HG02642 (cell line): ENCODE results near the gene RHBDL3.
"Not testable (repeated sequence)": the region's sequence is repeated elsewhere in the genome, so short reads cannot be mapped to it uniquely, and the experiment has no call there.

Experiments
- ATAC-seq: cut with Tn5 transposase; IDR thresholded peaks from one replicate; pipeline ENCODE4 v1.9.1; 2021; ENCODE audit warnings: mild to moderate bottlenecking; ENCODE audit not compliant: unreplicated experiment, poor library complexity

Gene RHBDL3

GRCh38 chr17:32265192-32265923 lies at the start of gene RHBDL3:
RHBDL3 (plus strand) TSS chr17:32265832; CDS start chr17:32266190, 358 bp downstream.
- ATAC-seq: no peak

- ATAC-seq: no peak
These were observed 43.0 kb upstream of the RHBDL3 start for GRCh38 chr17:32222621-32223020.

GRCh38 chr17:32223703-32224102 lies 41.9 kb upstream of the RHBDL3 start:
- no peak for ATAC-seq

- no peak for ATAC-seq
These were observed 38.7 kb upstream of the RHBDL3 start for GRCh38 chr17:32226886-32227285.

GRCh38 chr17:32227910-32228309 lies 37.7 kb upstream of the RHBDL3 start:
- ATAC-seq: no peak

- no peak for ATAC-seq
These were observed 30.0 kb upstream of the RHBDL3 start for GRCh38 chr17:32235588-32235987.

- ATAC-seq: no peak
These were observed 26.2 kb upstream of the RHBDL3 start for GRCh38 chr17:32239456-32239855.

- ATAC-seq: no peak
These were observed 24.9 kb upstream of the RHBDL3 start for GRCh38 chr17:32240750-32241149.

- no peak for ATAC-seq
These were observed 24.0 kb upstream of the RHBDL3 start for GRCh38 chr17:32241640-32242039.

- ATAC-seq: no peak
These were observed 16.2 kb upstream of the RHBDL3 start for GRCh38 chr17:32249475-32249874.

GRCh38 chr17:32253117-32253611 lies 12.5 kb upstream of the RHBDL3 start:
- ATAC-seq: peak; percentile 65

- ATAC-seq: no peak
These were observed 9.5 kb upstream of the RHBDL3 start for GRCh38 chr17:32256012-32256700.

- ATAC-seq: no peak
These were observed 9.0 kb upstream of the RHBDL3 start for GRCh38 chr17:32256701-32257019.

GRCh38 chr17:32258383-32259140 lies 7.1 kb upstream of the RHBDL3 start:
- no peak for ATAC-seq

- ATAC-seq: no peak
These were observed 6.0 kb upstream of the RHBDL3 start for GRCh38 chr17:32259586-32259985.

GRCh38 chr17:32261417-32261736 lies 4.3 kb upstream of the RHBDL3 start:
- no peak for ATAC-seq

- no peak for ATAC-seq
These were observed 3.6 kb upstream of the RHBDL3 start for GRCh38 chr17:32261936-32262510.

GRCh38 chr17:32263515-32263914 lies 2.1 kb upstream of the RHBDL3 start:
- not testable (repeated sequence) for ATAC-seq

GRCh38 chr17:32264140-32264799 lies 1.4 kb upstream of the RHBDL3 start:
- ATAC-seq: no peak

- no peak for ATAC-seq
These were observed 825 bp upstream of the RHBDL3 start for GRCh38 chr17:32264823-32265191.

GRCh38 chr17:32266051-32266388 lies 388 bp downstream of the RHBDL3 start:
- ATAC-seq: no peak
